PC-3 (cell line): Measurements from ENCODE around the gene SMIM7.

Experiments
- EZH2 ChIP-seq: fragments of 300-600 bp; sonication (generic); IDR thresholded peaks from one replicate; pipeline ENCODE4 v1.6.1; 2017; ENCODE audit warnings: antibody characterized with exemption, mild to moderate bottlenecking, low read length; ENCODE audit not compliant: unreplicated experiment
- TF ChIP-seq, protein P1 (sequence below): fragments of 300-600 bp; sonication (generic); conservative IDR thresholded peaks from 2 replicates; pipeline ENCODE4 v1.5.1; 2017; ENCODE audit warnings: antibody characterized with exemption, low read depth, mild to moderate bottlenecking, low read length

DNA sequence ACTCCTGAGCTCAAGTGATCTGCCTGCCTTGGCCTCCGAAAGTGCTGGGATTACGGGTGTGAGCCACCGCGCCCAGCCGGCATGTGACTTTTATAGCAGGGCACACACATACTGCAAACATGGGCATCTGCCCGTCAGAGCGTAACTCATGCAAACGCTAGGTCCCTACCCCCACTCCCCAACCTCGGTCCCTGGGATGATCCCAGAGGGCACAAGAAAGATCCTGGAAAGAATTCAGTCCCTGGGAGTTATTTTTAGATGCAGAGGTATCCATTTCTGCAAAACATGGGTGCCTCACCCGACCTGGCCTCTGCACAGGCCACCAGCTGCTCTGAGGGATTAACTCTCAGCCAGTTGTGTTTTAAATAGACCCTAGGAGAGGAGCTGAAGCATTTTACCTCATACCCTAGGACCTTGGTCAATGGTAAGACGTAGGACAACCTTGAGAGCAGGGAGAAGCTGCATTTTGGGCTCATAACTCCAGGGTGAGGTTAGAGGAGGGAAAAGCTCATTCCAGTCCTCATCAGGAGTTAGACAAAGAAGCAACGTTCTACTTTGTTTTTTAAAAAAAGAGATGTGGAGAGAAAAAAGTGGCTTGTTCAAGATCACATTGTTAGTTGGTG, 11.8 kb upstream of the SMIM7 start:
- TF ChIP-seq EZH2: no peak
- TF ChIP-seq, protein P1, sequence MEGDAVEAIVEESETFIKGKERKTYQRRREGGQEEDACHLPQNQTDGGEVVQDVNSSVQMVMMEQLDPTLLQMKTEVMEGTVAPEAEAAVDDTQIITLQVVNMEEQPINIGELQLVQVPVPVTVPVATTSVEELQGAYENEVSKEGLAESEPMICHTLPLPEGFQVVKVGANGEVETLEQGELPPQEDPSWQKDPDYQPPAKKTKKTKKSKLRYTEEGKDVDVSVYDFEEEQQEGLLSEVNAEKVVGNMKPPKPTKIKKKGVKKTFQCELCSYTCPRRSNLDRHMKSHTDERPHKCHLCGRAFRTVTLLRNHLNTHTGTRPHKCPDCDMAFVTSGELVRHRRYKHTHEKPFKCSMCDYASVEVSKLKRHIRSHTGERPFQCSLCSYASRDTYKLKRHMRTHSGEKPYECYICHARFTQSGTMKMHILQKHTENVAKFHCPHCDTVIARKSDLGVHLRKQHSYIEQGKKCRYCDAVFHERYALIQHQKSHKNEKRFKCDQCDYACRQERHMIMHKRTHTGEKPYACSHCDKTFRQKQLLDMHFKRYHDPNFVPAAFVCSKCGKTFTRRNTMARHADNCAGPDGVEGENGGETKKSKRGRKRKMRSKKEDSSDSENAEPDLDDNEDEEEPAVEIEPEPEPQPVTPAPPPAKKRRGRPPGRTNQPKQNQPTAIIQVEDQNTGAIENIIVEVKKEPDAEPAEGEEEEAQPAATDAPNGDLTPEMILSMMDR: no peak
